GM19328 (cell line): ENCODE results near the gene PTER.

ENCODE experiments used
- ATAC-seq: cut with Tn5 transposase; IDR thresholded peaks from one replicate; pipeline ENCODE4 v1.9.1; 2021; ENCODE audit warnings: mild to moderate bottlenecking, moderate library complexity; ENCODE audit not compliant: unreplicated experiment

Gene PTER, protein sequence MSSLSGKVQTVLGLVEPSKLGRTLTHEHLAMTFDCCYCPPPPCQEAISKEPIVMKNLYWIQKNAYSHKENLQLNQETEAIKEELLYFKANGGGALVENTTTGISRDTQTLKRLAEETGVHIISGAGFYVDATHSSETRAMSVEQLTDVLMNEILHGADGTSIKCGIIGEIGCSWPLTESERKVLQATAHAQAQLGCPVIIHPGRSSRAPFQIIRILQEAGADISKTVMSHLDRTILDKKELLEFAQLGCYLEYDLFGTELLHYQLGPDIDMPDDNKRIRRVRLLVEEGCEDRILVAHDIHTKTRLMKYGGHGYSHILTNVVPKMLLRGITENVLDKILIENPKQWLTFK

GRCh38 chr10:16436758-16437539, at the start of gene PTER:
TSS of gene PTER (plus strand) at chr10:16437010. CDS start at chr10:16484385, 47,375 bp downstream.
- ATAC-seq: peak; percentile 99

GRCh38 chr10:16392531-16393069, 44.2 kb upstream of the PTER start:
- ATAC-seq: no peak

DNA sequence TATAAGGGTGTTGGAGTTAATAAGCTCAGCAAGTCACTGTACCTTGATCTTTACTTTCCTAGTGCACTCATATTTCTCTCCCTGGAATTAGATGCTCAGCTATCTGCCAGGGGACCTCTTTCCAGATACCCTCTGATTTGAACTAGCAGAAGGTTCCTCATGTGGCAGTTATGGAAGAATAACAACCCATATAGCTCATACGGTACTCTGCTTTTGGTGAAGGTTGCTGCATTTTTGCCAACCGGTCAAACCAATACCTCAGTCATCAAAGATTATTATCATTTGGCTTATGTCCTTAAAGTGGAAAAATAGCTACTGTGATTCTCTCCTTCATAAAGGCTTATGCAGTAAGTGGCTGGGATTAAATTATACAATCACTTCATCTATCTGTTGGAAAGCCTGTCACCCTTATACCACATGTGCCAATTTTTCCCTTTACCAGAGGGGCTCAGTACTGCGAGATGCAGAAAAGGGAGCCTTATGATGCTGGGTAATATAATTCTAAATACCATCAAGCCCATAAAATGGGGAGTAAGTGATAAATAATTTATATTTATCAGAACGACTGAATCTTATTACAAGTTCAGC, 43.4 kb upstream of the PTER start:
- ATAC-seq: no peak

- no peak for ATAC-seq
Observed at GRCh38 chr10:16401416-16401815, 35.4 kb upstream of the PTER start.

GRCh38 chr10:16408379-16408778, 28.4 kb upstream of the PTER start:
- no peak for ATAC-seq

GRCh38 chr10:16417341-16417740, 19.5 kb upstream of the PTER start:
- ATAC-seq: no peak

GRCh38 chr10:16423599-16423998, 13.2 kb upstream of the PTER start:
- no peak for ATAC-seq

DNA sequence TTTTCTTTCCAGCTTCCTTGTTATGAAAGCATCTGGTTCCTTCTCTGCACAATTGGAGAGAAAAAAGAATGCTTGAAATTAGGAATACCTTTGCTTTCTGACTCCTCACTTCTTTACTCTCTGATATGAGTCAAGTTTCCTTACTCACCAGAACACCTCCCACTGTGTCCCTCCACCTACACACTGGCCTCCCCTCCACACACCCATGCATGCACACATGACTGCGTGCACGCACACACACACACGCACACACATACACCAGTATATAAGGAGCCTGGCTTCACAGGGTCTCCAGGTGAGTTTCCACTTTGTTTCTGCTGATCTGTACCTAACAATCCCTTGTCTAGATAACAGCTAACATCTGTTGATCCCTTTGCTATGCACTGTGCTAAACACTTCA, 11.4 kb upstream of the PTER start:
- no peak for ATAC-seq

DNA sequence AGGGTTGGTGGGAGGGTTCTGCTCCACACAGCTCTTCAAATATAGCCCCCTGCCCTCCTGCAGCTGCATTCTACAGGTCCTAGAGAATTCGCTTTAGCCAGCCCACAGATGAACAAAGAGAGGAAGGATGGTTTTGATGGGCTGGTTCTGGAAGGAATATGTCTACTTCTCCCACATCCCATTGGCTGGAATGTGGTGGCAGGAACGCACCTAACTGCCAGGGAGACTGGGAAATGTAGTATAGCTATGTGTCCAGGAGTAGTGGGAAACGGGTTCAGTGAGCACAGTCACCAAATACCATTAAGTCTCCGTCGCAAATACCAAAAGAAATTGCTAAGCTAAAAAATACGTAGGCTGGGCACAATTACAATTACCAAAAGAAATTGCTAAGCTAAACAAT, 7.3 kb upstream of the PTER start:
- no peak for ATAC-seq

DNA sequence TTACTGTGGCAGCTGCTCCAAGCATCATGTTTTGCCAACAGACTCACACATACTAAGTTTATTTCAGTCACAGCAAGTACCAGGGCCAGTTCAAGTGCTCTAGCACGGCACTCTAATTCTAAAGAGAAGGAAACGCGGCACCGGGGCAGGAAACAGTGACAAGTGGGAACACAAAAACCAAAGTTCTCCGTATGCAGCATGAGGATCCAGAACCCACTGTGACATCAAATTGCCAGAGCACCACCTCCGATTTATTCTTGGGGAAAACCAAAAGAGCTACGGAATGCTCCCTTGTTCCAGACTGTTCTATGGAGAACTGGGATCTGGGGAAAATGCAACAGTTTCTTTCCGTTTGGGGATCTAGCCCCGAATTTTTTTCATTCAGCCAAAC, 448 bp upstream of the PTER start:
- peak; percentile 3 for ATAC-seq

GRCh38 chr10:16437540-16437894, 707 bp downstream of the PTER start:
- ATAC-seq: no peak

- no peak for ATAC-seq
Observed at GRCh38 chr10:16439295-16439694, 2.5 kb downstream of the PTER start.

DNA sequence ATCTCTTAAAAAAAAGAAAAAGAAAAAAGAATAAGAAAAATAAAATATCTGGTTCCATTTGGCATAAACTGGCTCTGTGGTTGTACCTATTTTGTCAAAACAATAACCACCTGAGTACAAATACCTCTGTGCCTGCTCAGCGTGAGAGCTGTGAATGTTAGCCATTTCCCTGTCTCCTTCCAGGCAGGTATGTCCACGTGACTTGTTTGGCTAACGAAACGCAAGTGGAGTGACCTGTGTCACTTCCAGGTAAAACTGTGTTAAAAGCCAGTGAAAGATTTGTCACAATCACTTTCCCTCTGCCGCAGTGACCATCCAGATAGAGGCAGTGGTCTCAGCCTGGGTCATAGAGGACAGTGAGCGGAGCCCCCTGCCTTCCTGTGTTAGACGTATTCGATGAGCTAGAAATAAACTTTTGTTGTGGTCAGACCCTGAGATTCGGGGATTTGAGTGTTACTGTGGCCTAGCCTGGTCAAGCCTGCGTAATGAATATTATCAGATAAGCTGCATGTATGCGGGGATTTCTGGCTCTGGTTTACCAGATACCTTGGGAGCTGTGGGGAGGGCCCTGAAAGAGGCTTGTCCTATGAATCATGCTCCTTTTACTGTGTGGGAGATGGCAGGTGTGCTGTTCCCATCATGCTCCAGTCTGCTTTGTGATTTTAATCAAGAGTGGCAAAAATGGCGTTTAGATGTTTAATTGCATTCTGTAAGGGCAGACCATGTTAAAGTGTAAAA, 3.8 kb downstream of the PTER start:
- ATAC-seq: no peak

DNA sequence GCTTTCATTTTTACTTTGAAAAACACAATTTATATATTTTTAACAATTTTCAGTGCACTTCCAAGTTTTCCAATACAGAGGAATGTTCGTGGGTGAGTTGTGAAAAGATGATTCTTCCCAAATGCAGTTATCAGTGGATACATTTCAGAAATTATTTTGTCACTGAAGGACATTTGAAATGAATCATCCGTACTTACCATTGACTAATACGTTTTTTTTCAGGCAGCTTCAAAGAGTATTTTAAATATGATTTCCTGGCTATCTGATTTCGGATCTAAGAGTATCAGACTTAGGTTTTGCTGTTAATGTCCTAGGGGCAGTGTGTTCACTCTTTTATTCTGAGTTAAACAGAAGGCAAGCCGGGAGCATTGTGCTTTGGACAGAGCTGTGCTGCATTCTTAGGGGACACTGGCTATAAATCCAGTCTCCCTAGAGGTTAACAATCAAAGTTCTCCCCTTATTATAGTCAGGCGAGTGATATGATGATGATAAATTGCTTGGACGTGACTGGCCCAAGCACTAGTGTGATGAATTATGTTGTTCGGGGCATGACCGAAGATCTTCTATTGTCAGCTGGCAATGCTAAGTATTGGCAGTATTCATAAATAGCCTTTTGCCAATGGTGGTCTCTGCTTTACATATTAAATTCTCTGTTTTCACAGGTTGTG, 4.5 kb downstream of the PTER start:
- ATAC-seq: no peak

DNA sequence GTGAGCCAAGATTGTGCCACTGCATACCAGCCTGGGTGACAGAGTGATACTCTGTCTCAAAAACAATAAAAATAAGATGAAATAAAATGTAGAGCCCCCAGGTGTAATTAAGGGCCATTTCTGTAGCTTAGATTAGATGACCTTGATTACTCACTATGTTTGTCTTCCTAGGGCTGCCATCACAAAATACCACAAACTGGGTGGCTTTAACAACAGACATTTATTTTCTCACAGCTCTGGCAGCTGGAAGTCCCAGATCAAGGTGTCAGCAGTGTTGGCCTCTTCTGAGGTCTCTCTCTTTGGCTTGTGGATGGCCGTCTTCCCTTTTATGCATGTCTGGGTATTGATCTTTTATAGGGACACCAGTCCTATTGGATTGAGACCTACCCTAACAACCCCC, 6.1 kb downstream of the PTER start:
- ATAC-seq: no peak

GRCh38 chr10:16445770-16446469, 9.1 kb downstream of the PTER start:
- ATAC-seq: no peak

- no peak for ATAC-seq
Observed at GRCh38 chr10:16449454-16449853, 12.6 kb downstream of the PTER start.

GRCh38 chr10:16458166-16458955, 21.6 kb downstream of the PTER start:
- ATAC-seq: no peak

GRCh38 chr10:16459423-16459939, 22.7 kb downstream of the PTER start:
- ATAC-seq: no peak
